ENCODE data around the gene TBC1D3B.

TBC1D3B gene

GRCh38 chr17:36142235-36142634, 34.2 kb downstream of the TBC1D3B start:
- Histone ChIP-seq H3K9me3 (ENCODE audit: control insufficient read depth, insufficient read depth, low read depth, low read length) (no peaks in the 10 kb centered on the region; the same call in 1 of the 2 replicates), H3K36me3 (ENCODE audit: control insufficient read depth in 2 of 2, insufficient read depth in 1 of 2, low read length in 2 of 2) (no peaks in the 10 kb centered on the region), H3K4me3 (ENCODE audit: low read depth, low read length) (no peak overlapping the region), H3K27ac (ENCODE audit: extremely low read depth, low read depth, low read length) (no peak overlapping the region), H3K4me1 (ENCODE audit: control insufficient read depth, insufficient read depth, low read length) (no peaks in the 10 kb centered on the region)
- CTCF ChIA-PET, result interaction anchor here (0.6 to 10.6 kb wide), 8 partner anchors 9 to 257 kb away, joined by 3 to 319 read pairs (median 6); no protein-coding TSS in a partner anchor
- TF ChIP-seq ZNF248 (tag by site-specific recombination; IDR thresholded peaks at IDR 0.05), result no peak
- TF ChIP-seq, protein P1, sequence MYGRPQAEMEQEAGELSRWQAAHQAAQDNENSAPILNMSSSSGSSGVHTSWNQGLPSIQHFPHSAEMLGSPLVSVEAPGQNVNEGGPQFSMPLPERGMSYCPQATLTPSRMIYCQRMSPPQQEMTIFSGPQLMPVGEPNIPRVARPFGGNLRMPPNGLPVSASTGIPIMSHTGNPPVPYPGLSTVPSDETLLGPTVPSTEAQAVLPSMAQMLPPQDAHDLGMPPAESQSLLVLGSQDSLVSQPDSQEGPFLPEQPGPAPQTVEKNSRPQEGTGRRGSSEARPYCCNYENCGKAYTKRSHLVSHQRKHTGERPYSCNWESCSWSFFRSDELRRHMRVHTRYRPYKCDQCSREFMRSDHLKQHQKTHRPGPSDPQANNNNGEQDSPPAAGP (tag by site-specific recombination; IDR thresholded peaks at IDR 0.05), result no peak
- no peak for TF ChIP-seq ZXDB (tag by site-specific recombination; IDR thresholded peaks at IDR 0.05)
- POLR2A ChIA-PET, result interaction anchor here (0.7 kb wide), 1 partner anchor 9 kb away, joined by 3 read pairs; no protein-coding TSS in a partner anchor

DNA sequence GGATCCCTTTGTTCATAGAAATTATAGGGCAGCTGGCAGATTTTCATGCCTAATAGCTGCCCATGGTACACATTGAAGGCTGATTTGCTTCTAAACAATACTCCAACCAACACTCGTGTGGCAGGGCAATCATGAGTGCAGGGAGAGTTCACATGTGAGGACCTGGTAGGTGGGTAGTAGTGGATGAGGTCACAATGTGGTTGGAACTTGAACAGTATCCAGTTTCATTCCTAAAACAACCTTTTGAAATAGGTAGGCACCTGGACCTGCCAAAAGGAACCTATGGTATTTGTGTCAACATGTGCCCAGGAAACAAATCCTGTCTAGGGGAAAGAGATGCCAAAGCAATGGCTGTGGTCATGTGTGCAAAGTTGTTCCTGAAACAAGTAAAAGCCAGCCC, 40.0 kb downstream of the TBC1D3B start:
- Histone ChIP-seq H3K9me3 (ENCODE audit: control insufficient read depth, insufficient read depth, low read depth, low read length) (no peaks in the 10 kb centered on the region; the same call in 1 of the 2 replicates), H3K36me3 (ENCODE audit: control insufficient read depth in 2 of 2, insufficient read depth in 1 of 2, low read length in 2 of 2) (no peaks in the 10 kb centered on the region), H3K4me1 (ENCODE audit: control insufficient read depth, insufficient read depth, low read length) (peaks cover 9% of the 10 kb centered on the region), H3K4me3 (ENCODE audit: low read depth, low read length) (no peak overlapping the region), H3K27ac (ENCODE audit: extremely low read depth, low read depth, low read length) (no peak overlapping the region)
- ChIA-PET POLR2A (no interaction called here), CTCF (interaction anchor here (0.7 to 16.2 kb wide), 4 partner anchors 9 to 359 kb away, joined by 3 to 319 read pairs (median 3); no protein-coding TSS in a partner anchor)
- TF ChIP-seq ZNF362 (tag by site-specific recombination; IDR thresholded peaks at IDR 0.05), result no peak
- no peak for TF ChIP-seq ZNF549 (tag by site-specific recombination; IDR thresholded peaks at IDR 0.05)
- no peak for TF ChIP-seq ZNF223 (tag by site-specific recombination; IDR thresholded peaks at IDR 0.05)
- TF ChIP-seq ZNF76 (tag by site-specific recombination; IDR thresholded peaks at IDR 0.05; ENCODE audit: borderline replicate concordance, low read depth), result no peak
- TF ChIP-seq ZNF473 (tag by site-specific recombination; IDR thresholded peaks at IDR 0.05), result no peak
- TF ChIP-seq ZNF692 (tag by site-specific recombination; IDR thresholded peaks at IDR 0.05), result 0 out of 2 replicates have a peak, but pooled peaks have one; percentile 16
- TF ChIP-seq, protein P2, sequence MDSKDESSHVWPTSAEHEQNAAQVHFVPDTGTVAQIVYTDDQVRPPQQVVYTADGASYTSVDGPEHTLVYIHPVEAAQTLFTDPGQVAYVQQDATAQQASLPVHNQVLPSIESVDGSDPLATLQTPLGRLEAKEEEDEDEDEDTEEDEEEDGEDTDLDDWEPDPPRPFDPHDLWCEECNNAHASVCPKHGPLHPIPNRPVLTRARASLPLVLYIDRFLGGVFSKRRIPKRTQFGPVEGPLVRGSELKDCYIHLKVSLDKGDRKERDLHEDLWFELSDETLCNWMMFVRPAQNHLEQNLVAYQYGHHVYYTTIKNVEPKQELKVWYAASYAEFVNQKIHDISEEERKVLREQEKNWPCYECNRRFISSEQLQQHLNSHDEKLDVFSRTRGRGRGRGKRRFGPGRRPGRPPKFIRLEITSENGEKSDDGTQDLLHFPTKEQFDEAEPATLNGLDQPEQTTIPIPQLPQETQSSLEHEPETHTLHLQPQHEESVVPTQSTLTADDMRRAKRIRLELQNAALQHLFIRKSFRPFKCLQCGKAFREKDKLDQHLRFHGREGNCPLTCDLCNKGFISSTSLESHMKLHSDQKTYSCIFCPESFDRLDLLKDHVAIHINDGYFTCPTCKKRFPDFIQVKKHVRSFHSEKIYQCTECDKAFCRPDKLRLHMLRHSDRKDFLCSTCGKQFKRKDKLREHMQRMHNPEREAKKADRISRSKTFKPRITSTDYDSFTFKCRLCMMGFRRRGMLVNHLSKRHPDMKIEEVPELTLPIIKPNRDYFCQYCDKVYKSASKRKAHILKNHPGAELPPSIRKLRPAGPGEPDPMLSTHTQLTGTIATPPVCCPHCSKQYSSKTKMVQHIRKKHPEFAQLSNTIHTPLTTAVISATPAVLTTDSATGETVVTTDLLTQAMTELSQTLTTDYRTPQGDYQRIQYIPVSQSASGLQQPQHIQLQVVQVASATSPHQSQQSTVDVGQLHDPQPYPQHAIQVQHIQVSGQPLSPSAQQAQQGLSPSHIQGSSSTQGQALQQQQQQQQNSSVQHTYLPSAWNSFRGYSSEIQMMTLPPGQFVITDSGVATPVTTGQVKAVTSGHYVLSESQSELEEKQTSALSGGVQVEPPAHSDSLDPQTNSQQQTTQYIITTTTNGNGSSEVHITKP (tag by site-specific recombination; IDR thresholded peaks at IDR 0.05), result peak; percentile 60
- TF ChIP-seq, protein P3, sequence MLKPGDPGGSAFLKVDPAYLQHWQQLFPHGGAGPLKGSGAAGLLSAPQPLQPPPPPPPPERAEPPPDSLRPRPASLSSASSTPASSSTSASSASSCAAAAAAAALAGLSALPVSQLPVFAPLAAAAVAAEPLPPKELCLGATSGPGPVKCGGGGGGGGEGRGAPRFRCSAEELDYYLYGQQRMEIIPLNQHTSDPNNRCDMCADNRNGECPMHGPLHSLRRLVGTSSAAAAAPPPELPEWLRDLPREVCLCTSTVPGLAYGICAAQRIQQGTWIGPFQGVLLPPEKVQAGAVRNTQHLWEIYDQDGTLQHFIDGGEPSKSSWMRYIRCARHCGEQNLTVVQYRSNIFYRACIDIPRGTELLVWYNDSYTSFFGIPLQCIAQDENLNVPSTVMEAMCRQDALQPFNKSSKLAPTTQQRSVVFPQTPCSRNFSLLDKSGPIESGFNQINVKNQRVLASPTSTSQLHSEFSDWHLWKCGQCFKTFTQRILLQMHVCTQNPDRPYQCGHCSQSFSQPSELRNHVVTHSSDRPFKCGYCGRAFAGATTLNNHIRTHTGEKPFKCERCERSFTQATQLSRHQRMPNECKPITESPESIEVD (tag by site-specific recombination; IDR thresholded peaks at IDR 0.05), result no peak
- TF ChIP-seq ZNF366 (tag by site-specific recombination; conservative IDR thresholded peaks at IDR 0.05), result 0 out of 2 replicates have a peak, but pooled peaks have one; percentile 8
- TF ChIP-seq KLF8 (tag by site-specific recombination; IDR thresholded peaks at IDR 0.05), result no peak
- TF ChIP-seq ZNF530 (tag by site-specific recombination; IDR thresholded peaks at IDR 0.05; ENCODE audit: low read depth), result no peak
- TF ChIP-seq KLF10 (tag by site-specific recombination; IDR thresholded peaks at IDR 0.05), result no peak
- TF ChIP-seq ZFHX2 (tag by site-specific recombination; conservative IDR thresholded peaks at IDR 0.05), result 0 out of 2 replicates have a peak, but pooled peaks have one; percentile 10
- no peak for TF ChIP-seq ZFP41 (tag by site-specific recombination; IDR thresholded peaks at IDR 0.05; ENCODE audit: borderline replicate concordance)
- no peak for TF ChIP-seq ZNF146 (tag by site-specific recombination; IDR thresholded peaks at IDR 0.05)
- no peak for TF ChIP-seq ZNF837 (tag by site-specific recombination; IDR thresholded peaks at IDR 0.05)
- TF ChIP-seq, protein P4, sequence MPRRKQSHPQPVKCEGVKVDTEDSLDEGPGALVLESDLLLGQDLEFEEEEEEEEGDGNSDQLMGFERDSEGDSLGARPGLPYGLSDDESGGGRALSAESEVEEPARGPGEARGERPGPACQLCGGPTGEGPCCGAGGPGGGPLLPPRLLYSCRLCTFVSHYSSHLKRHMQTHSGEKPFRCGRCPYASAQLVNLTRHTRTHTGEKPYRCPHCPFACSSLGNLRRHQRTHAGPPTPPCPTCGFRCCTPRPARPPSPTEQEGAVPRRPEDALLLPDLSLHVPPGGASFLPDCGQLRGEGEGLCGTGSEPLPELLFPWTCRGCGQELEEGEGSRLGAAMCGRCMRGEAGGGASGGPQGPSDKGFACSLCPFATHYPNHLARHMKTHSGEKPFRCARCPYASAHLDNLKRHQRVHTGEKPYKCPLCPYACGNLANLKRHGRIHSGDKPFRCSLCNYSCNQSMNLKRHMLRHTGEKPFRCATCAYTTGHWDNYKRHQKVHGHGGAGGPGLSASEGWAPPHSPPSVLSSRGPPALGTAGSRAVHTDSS (tag by site-specific recombination; IDR thresholded peaks at IDR 0.05), result no peak

Measured in HEK293 (cell line).